Measurements from ENCODE around the gene ATP13A4.

Gene ATP13A4

DNA sequence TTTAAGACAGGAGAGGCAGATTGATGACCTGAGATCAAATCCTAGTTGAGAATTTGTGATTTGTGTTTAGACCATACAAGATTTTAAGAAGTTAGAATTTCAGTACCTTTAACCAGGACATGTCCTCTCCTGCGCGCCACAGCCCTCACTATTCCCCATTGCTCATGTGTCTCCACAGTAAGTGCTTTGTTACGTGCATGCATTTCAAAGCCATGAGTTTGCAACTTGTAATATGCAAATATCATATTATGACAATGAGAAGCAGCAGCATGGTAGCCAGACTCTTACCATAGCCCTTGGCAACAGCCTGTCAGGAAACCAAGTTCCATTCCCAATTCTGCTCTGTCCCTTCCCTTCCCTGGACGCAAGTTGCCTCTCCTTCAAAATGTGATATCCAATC lies 102.8 kb downstream of the ATP13A4 start:
- in situ Hi-C loops (cut with HindIII; ENCODE audit: low pct_ligation_motif_present, low pct_unique_long_range_greater_than_20kb, low sequenced_read_pairs), result no loop called here
- no peak for DNase-seq

DNA sequence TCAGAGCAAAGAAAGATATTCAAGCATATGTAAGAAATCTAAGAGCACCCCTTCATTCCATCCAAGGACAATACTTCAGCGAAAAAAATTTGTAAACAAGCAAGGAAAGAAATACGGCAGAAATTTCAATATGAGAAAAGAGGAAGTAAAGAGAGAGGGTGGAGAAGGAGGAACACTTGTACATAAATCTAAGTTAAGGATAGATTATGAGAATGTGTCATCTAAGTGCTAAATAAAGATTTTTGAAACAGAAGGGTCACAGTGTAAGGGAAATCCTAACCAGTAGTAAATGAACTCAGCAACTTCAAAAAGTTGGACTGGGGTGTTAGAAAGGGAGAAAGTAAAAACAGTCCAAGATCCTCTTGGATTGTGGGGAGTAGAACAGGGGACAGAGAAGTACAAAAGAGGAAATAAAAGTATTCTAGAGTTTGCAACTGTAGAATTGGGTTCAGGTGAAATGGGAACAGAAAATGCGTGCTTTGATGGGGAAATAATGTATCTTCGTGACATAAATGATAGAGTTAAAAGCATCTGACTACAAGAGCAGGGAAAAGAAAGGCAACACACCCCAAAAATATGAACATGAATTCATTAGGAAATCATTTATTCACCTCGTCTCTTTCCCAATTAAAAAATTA lies 107.6 kb downstream of the ATP13A4 start:
- in situ Hi-C loops (cut with HindIII; ENCODE audit: low pct_ligation_motif_present, low pct_unique_long_range_greater_than_20kb, low sequenced_read_pairs), result no loop called here
- no peak for DNase-seq

DNA sequence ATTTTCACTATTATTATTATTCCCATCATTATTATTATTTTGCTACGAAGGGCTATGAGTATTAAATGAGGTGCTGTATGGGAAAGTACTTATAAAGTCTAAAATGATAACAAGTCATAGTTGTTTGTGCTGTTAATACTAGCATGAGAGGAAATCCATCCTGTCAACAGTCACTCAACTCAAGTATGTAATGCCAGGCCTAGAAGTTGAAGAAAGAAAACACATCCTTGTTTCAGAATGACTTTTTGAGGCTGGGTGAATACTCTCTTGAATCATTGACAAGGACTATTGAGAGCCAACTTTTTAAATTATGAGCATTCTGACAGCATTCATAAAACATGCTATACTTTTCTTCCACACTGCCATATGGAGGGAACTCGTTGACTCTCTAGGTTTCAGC lies 115.3 kb downstream of the ATP13A4 start:
- no peak for DNase-seq

DNA sequence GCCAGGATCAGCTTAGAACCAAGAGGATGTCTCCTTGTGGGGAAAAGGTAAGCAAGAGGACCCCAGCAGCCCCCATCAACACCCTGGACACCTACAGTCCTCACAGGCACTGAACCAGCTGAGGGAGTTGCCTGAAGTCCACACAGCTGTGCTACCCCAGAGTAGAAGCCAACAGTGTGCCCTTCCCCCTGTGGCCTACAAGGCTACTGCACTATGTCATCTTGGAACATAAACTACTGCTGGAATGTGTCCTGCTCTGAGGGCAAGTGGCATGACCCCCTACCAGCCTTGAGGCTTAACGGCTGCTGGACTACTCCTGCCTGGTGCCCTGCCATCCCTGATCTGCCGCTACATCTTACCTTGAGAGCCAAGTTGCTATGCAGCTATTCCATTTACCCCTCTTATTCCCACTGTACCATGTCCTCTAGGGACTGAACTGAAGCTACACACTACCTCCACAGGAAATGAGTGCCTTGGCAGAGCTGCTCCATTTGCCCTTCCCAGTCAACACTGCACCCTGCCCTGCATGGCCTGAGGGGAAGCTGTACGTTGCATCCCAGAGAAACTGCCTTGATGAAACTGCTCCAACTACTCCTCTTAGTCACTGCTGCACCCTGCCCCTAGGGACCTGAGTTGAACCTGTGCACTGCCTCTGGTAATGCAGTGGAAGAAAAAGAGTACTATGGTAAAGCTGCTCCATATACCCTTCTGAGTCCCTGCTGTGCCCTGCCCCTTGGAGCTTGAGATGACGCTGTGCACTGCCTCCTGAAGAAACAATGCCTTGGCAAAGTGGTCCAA lies 135.9 kb downstream of the ATP13A4 start:
- in situ Hi-C loops (cut with HindIII; ENCODE audit: low pct_ligation_motif_present, low pct_unique_long_range_greater_than_20kb, low sequenced_read_pairs), result no loop called here
- DNase-seq, result no peak

More for the DNA sequence above, 115.3 kb downstream of the ATP13A4 start:
- in situ Hi-C loops (cut with HindIII; ENCODE audit: low pct_ligation_motif_present, low pct_unique_long_range_greater_than_20kb, low sequenced_read_pairs), result no loop called here

DNA sequence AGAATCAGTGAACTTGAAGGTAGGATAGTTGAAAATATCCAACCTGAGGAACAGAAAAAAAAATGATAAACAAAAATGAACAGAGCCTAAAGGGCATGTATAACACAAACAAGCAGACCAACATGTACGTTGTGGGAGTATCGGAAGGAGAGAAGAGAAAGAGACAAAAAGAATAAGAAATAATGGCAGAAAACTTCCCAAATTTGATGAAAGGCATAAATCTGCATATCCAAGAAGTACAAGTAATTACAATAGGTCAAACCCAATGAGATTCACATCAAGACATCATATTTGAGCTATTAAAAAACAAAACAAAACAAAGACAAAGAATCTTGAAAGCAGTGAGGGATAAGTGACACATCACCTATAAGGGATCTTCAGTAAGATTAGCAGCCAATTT lies 138.1 kb downstream of the ATP13A4 start:
- in situ Hi-C loops (cut with HindIII; ENCODE audit: low pct_ligation_motif_present, low pct_unique_long_range_greater_than_20kb, low sequenced_read_pairs), result no loop called here
- no peak for DNase-seq

DNA sequence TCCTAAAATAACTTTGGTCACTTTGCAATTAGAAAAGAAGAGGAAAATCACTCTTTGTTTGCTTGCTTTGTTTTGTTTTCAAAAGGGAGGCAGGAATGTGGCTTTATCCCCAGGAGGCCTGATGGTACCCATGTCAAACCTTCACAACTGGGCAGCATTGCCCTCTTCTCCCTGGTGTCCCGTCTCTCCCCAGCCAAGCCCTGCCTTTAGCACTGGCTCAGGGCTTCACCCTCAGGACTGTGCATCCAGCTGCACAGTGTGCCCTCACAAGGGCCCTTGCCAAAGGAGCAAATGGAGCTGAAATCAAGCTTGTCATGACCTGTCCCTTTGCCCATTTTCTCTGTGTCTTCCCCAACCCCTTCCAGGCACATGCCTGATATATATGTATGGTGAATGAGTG lies 147.0 kb downstream of the ATP13A4 start:
- DNase-seq, result no peak
- in situ Hi-C loops (cut with HindIII; ENCODE audit: low pct_ligation_motif_present, low pct_unique_long_range_greater_than_20kb, low sequenced_read_pairs), result no loop called here

DNA sequence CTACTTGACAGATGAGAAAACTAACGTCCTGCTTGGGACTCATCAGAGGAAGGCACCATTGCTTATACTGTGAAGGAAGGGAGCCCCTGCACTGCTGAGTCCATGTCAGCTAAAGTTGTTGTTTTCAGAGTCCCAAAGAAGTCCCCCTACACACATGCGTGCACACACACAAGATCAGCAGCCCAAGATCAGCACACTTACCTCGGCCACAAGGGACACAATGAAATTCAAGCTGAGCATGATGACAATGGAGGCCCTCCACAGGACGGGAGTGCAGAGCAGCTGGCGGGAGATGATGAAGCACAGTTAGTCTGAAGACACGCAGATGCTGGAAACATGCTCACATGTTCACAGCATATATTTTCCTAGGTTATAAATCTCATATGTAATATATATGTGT lies 147.6 kb downstream of the ATP13A4 start:
- in situ Hi-C loops (cut with HindIII; ENCODE audit: low pct_ligation_motif_present, low pct_unique_long_range_greater_than_20kb, low sequenced_read_pairs), result no loop called here
- DNase-seq, result no peak

DNA sequence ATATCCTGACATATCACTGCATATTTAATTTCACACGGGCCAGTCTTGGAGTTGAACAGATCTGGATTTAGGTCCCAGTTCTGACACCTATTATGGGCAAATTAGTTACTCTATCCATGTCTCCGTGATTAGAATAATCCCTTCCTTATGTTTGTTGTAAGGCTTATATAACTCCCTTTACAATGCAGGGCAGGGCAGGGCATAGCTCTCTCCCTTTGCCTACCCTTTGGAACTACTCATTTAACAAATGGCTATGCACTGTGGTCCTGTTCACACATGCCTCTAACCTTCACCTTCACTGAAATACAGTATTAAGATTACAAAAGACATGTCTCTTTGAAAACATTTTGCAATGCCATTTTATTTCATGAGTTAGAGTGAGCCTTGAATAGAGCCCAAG lies 151.4 kb downstream of the ATP13A4 start:
- no peak for DNase-seq
- in situ Hi-C loops (cut with HindIII; ENCODE audit: low pct_ligation_motif_present, low pct_unique_long_range_greater_than_20kb, low sequenced_read_pairs), result no loop called here

DNA sequence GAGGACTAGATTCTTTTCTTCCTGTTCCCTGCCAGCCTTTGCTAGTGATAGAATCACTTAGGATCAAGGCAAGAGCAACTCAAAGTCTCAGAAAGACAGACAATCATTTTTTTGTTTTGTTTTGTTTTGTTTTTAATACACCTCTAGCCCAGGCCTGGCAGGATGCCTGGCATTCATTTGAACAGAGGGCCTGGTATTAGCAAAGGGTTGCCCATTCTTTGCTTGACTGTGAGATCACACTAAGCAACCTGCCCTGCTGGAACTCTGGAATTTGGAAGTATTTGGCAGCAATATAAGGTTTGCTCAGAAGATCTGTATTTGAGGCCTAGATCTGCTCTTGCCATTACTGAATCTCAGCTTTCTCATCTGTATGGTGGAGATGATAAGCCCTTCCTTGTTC lies 154.4 kb downstream of the ATP13A4 start:
- in situ Hi-C loops (cut with HindIII; ENCODE audit: low pct_ligation_motif_present, low pct_unique_long_range_greater_than_20kb, low sequenced_read_pairs), result no loop called here
- no peak for DNase-seq

DNA sequence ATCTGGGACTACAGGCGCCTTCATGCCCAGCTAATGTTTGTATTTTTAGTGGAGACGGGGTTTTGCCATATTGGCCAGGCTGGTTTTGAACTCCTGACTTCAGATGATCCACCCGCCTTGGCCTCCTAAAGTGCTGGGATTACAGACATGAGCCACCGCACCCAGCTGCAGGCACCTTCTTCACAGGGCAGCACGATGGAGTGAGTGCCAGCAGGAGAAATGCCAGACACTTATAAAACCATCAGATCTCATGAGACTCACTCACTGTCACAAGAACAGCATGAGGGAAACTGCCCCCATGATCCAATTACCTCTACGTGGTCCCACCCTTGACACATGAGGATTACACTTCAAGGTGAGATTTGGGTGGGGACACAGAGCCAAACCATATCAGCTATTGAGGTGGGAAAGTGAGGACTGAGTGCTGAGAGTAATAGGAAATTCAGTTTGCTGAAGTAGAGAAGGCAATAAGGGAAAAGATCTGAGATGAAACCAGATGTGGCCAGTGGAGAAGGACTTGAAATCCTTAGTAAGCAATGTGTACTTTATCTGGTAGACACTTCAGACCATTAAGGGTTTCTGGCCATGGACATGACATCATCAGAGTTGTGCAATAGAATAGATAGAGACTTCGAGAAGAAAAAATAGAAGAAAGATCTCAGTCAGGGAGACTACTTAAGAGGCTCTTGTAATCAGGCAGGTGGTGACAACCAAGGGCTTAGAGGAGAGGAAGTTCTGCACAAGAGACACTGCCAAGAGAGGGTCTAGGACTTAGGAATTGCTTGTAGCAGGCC lies 158.0 kb downstream of the ATP13A4 start:
- in situ Hi-C loops (cut with HindIII; ENCODE audit: low pct_ligation_motif_present, low pct_unique_long_range_greater_than_20kb, low sequenced_read_pairs), result no loop called here
- DNase-seq, result no peak

DNA sequence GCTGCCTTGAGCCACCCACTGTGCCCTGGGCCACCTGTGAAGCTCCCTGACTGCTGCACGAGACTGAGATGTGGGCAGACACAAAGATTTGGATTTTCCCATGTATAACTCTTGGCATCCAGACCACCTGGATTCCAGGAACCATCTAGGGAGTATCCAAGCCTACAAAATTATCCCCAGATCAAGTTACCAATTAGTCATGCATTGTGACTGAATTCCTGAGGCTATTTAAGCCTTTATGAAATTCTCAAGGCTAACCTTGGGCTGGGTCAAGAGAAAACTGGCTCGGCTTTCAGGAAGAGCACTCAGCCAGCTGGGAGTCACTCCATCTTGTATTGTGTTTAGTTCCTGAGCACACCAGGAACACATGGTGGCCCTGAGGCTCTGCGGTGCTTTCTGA lies 162.8 kb downstream of the ATP13A4 start:
- in situ Hi-C loops (cut with HindIII; ENCODE audit: low pct_ligation_motif_present, low pct_unique_long_range_greater_than_20kb, low sequenced_read_pairs), result no loop called here
- no peak for DNase-seq

DNA sequence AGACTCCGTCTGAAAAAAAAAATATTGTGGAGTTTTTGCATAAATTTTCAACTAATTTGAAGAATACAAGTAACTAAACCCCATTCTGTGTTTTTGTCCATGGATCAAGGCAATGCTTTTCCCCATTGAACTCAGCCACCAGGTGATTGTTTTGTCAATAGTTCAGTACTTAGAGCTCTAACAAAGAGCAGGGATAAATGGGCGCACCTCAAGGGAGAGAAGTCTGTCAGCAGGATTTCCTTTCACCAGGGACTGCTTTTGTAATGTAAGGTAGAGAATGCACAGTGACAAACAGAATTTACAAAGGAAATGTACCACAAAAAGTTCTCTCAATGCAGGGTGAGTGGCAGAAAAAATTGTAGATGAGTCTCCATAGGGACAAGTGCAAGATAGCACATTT lies 165.4 kb downstream of the ATP13A4 start:
- in situ Hi-C loops (cut with HindIII; ENCODE audit: low pct_ligation_motif_present, low pct_unique_long_range_greater_than_20kb, low sequenced_read_pairs), result no loop called here
- DNase-seq, result no peak

DNA sequence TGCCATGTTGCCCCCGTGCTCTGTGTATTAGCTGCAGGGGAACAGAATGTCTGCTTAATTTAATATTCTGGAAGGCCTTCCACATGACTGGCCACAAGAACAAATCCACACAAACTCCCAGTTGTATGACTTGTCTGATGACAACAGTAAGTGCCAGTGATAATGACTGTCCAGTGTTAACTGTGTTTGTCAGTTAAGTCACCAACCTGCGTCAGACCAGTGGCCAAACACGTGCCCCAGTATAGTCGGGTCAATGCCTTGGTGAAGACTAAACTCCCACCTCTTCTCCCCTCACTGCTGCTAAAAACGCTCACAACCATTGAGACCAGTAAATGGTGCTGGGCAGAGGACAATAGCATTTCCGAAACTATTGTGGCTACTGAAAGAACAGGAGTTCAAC lies 166.3 kb downstream of the ATP13A4 start:
- DNase-seq, result no peak

DNA sequence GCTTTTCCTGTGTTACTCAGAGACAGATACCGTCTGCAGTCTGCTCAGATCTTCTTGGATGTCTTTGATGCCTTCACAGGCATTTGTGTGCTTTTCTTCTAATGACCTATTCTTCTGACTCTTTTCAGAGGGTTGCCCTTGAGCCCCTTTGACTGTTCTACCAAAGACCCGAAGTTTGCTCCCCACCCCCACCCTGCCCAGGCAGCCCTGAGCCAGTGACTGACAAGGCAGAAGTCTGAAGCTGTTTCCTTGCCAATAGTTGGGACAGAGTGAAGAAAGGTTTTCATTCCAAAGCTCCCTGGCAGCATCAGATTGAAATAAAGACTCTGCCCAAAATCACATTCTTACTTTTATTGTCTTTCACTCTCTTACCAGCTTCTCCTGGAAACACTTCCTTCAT lies 167.1 kb downstream of the ATP13A4 start:
- in situ Hi-C loops (cut with HindIII; ENCODE audit: low pct_ligation_motif_present, low pct_unique_long_range_greater_than_20kb, low sequenced_read_pairs), result no loop called here
- DNase-seq, result no peak

More for the DNA sequence above, 166.3 kb downstream of the ATP13A4 start:
- in situ Hi-C loops (cut with HindIII; ENCODE audit: low pct_ligation_motif_present, low pct_unique_long_range_greater_than_20kb, low sequenced_read_pairs), result no loop called here

DNA sequence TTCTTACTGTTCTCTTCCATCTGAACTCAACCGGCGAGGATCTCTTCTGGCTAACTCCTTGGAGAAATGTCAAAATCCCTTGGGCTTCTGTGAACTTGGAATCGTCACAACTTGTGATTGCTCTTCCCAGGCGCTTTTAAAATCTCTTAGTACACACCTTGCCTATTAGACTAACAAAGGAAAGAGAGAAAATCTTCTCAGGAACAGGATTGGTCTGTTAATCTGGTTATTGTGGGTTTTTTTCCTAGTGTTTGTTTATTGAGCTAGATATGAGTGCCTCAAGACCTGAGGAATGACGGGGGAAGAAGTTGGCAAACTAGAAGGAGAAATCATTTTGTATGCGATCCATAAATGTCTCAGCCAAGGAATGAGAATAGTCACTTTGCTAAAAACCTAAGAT lies 176.0 kb downstream of the ATP13A4 start, which contains the start of gene ATP13A5:
Gene ATP13A5 (minus strand): TSS at position 48 of the 400 bp plus-strand sequence. CDS start 28 bp downstream, at position 20.
- no peak for DNase-seq
- in situ Hi-C loops (cut with HindIII; ENCODE audit: low pct_ligation_motif_present, low pct_unique_long_range_greater_than_20kb, low sequenced_read_pairs), result no loop called here

DNA sequence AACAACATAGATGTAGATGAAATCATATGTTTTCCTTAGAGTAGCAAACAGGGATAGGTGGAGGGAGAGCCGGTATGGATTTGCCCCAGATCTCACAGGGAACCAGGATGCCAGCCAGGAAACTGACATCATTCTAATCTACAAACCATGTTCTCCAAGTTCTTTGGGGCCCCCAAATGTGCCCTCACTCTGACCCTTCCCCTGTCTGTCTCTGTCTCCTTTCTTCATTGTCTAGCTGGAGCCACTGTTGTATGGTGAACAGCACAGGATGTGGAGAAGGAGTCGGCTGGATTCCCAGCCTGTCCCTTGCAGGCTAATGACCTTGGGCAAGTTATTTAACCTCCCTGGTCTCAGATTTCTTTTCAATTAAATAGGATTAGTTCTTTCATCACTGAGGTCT lies 177.1 kb downstream of the ATP13A4 start:
- in situ Hi-C loops (cut with HindIII; ENCODE audit: low pct_ligation_motif_present, low pct_unique_long_range_greater_than_20kb, low sequenced_read_pairs), result no loop called here
- DNase-seq, result no peak

DNA sequence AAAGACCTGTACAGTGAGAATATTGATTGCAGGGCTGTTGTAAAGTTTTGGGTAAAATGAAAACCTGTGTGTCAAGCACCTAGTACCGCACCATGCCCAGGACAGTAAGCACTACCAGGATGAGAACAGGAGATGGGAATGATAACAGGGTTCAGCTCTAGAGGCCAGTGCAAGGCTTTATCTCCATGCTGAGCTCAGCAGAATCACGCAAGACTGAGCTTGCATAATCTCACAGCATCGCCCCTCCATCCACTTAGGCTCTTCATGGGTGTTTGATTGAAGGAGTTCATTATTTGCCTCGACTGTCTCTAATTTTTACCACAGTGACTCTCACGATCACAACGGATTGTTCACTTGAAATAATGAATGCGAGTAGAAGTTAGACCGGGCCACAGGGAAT lies 179.1 kb downstream of the ATP13A4 start:
- in situ Hi-C loops (cut with HindIII; ENCODE audit: low pct_ligation_motif_present, low pct_unique_long_range_greater_than_20kb, low sequenced_read_pairs), result no loop called here
- DNase-seq, result no peak

DNA sequence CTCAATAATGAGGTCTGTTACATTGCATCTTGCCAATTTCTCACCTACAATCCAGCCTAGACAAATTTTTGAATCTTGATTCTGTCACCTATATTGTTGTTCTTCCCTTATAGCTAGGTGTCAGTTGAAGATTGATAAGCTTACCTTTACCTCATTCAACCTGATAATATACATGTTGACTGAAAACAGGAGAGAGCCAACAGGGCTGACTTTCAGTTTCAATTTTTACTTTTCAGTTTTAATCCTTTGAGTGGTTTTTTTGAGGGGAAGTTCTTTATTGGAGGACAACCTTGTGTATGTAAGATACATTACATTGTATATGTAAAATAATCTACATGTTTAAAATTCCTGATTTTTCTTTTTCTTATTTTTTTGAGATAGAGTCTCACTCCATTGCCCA lies 181.9 kb downstream of the ATP13A4 start:
- no peak for DNase-seq
- in situ Hi-C loops (cut with HindIII; ENCODE audit: low pct_ligation_motif_present, low pct_unique_long_range_greater_than_20kb, low sequenced_read_pairs), result no loop called here

DNA sequence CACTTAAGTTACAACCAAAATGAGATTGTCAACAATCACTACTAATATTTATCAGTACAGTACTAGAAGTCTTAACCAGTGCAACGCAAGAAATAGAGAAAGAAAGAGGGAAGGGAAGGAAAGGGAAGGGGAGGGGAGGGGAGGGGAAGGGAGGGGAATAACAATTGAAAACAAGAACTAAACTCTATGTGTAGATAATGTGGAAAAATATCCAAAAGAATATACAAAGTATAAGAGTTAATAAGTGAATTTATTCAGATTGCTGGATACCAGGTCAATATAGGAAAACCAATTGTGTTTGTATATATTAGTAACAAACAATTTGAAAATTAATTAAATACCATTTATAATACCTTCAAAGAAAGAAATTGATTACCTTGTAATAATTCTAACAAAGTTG lies 186.8 kb downstream of the ATP13A4 start:
- no peak for DNase-seq
- in situ Hi-C loops (cut with HindIII; ENCODE audit: low pct_ligation_motif_present, low pct_unique_long_range_greater_than_20kb, low sequenced_read_pairs), result no loop called here
